DND-41 (cell line): ENCODE measurements around the gene CCDC148.

ENCODE experiments used
- EZH2 ChIP-seq: IDR thresholded peaks from 3 replicates; pipeline ENCODE4 v1.6.1; 2012; ENCODE audit warnings: borderline replicate concordance, low read depth, mild to moderate bottlenecking, moderate library complexity, low read length, inconsistent platforms; ENCODE audit not compliant: severe bottlenecking
- TF ChIP-seq, protein P1 (sequence below): IDR thresholded peaks from 2 replicates; pipeline ENCODE4 v1.5.1; 2012; ENCODE audit warnings: borderline replicate concordance, low read length, moderate library complexity, mild to moderate bottlenecking; ENCODE audit not compliant: poor library complexity, severe bottlenecking; ENCODE audit errors: extremely low read depth

DNA sequence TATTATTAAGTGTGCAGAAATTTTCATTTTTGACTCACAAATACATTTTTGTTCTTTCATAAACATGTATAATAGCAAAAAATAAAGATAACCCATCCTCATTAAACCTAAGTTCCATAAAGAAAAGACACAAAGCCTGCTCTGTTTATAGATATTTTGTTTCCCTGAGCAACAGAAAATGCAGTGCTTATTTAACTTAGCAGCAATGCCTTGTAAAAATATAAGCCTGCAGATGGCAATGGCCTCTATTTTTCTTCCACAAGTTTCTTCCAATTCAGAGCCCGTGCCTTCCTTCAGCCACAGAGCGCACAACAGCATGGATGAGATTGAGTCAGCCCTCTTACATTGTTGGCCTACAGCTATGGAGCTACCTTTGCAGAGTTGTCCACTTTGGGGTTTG lies 43.8 kb upstream of the CCDC148 start:
- TF ChIP-seq, protein P1, sequence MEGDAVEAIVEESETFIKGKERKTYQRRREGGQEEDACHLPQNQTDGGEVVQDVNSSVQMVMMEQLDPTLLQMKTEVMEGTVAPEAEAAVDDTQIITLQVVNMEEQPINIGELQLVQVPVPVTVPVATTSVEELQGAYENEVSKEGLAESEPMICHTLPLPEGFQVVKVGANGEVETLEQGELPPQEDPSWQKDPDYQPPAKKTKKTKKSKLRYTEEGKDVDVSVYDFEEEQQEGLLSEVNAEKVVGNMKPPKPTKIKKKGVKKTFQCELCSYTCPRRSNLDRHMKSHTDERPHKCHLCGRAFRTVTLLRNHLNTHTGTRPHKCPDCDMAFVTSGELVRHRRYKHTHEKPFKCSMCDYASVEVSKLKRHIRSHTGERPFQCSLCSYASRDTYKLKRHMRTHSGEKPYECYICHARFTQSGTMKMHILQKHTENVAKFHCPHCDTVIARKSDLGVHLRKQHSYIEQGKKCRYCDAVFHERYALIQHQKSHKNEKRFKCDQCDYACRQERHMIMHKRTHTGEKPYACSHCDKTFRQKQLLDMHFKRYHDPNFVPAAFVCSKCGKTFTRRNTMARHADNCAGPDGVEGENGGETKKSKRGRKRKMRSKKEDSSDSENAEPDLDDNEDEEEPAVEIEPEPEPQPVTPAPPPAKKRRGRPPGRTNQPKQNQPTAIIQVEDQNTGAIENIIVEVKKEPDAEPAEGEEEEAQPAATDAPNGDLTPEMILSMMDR: no peak
- TF ChIP-seq EZH2: no peak
